Measurements from ENCODE around the gene SOCS6. TPM values are rescaled to one million over a fixed set of nuclear protein-coding genes. Genes with fewer than 3 reads are reported as not detected.
A peak's percentile ranks its signal among the peaks of the same experiment; 100 is the strongest.

Gene SOCS6
- total RNA-seq, 4 donors from 2014 or later = 38.8 to 60.1 (median 41.1) TPM

- no peak overlapping the region for H3K4me3 ChIP-seq
- no peak for DNase-seq
Measured at GRCh38 chr18:70371908-70372307, 83.1 kb downstream of the SOCS6 start.

DNA sequence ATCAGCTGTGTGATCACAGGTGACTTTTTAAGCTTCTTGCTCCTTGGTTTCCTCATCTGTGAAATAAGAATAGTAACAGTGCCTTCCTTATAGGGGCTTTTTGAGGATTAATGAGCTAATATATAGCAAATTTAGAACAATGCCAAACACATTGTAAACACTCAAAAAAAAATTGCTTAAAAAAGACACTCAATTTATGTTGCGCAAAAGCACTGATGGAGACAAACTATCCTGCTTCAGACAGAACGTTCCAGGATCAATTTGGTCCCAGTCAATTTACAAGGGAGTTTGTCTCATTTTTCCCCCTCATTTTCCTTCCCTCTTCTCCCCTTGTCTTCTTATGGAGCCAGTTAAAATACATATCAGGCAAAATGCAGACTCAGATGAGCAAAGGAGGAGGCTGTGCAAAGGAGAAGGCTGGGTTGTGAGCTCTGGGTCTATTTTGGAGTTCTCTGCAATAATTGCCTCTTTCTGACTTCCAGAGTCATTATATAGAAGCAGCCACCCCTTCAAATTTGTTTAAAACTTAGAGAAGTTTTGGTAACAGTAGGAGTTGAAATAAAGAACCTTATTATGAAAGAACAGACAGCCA lies 83.7 kb downstream of the SOCS6 start:
- Histone ChIP-seq H3K27ac (peak overlapping the region in 2 of 4 donors; percentile 24 to 70), H3K36me3 (no peaks in the 10 kb centered on the region), H3K27me3 (no peaks in the 10 kb centered on the region), H3K9me3 (no peaks in the 10 kb centered on the region), H3K4me1 (peaks cover 0 to 22% (median 2%) of the 10 kb centered on the region in 4 donors), H3K4me3 (no peak overlapping the region)
- DNase-seq = no peak
- TF ChIP-seq CTCF (IDR thresholded peaks at IDR 0.05) (no peak), POLR2A (IDR thresholded peaks at IDR 0.05) (no peak)

More at GRCh38 chr18:70371908-70372307, 83.1 kb downstream of the SOCS6 start:
- no peaks in the 10 kb centered on the region for H3K9me3 ChIP-seq
- H3K4me1 ChIP-seq = peaks cover 0 to 17% (median 0%) of the 10 kb centered on the region in 4 donors
- H3K27ac ChIP-seq = peak overlapping the region in 1 of 4 donors; percentile 24
- TF ChIP-seq CTCF (IDR thresholded peaks at IDR 0.05) (no peak), POLR2A (IDR thresholded peaks at IDR 0.05) (no peak)
- no peaks in the 10 kb centered on the region for H3K36me3 ChIP-seq
- no peaks in the 10 kb centered on the region for H3K27me3 ChIP-seq

- no peaks in the 10 kb centered on the region for H3K27me3 ChIP-seq
- peak overlapping the region in 2 of 4 donors; percentile 24 to 70 for H3K27ac ChIP-seq
- H3K36me3 ChIP-seq = no peaks in the 10 kb centered on the region
- peak in 1 of 3 donors; percentile 59 for DNase-seq
- peaks cover 0 to 27% (median 2%) of the 10 kb centered on the region in 4 donors for H3K4me1 ChIP-seq
- H3K4me3 ChIP-seq = no peak overlapping the region
- H3K9me3 ChIP-seq = no peaks in the 10 kb centered on the region
- TF ChIP-seq CTCF (IDR thresholded peaks at IDR 0.05) = no peak
- peak in 1 of 2 donors; percentile 17 for TF ChIP-seq POLR2A (IDR thresholded peaks at IDR 0.05)
Measured at GRCh38 chr18:70373042-70373519, 84.2 kb downstream of the SOCS6 start.

- Histone ChIP-seq H3K36me3 (no peaks in the 10 kb centered on the region), H3K4me1 (peaks cover 0 to 32% (median 2%) of the 10 kb centered on the region in 4 donors), H3K27ac (peak overlapping the region in 1 of 4 donors; percentile 70), H3K27me3 (no peaks in the 10 kb centered on the region), H3K9me3 (no peaks in the 10 kb centered on the region), H3K4me3 (no peak overlapping the region)
- TF ChIP-seq CTCF (IDR thresholded peaks at IDR 0.05) (no peak), POLR2A (IDR thresholded peaks at IDR 0.05) (no peak)
- DNase-seq = no peak
Measured at GRCh38 chr18:70374154-70374553, 85.3 kb downstream of the SOCS6 start.

DNA sequence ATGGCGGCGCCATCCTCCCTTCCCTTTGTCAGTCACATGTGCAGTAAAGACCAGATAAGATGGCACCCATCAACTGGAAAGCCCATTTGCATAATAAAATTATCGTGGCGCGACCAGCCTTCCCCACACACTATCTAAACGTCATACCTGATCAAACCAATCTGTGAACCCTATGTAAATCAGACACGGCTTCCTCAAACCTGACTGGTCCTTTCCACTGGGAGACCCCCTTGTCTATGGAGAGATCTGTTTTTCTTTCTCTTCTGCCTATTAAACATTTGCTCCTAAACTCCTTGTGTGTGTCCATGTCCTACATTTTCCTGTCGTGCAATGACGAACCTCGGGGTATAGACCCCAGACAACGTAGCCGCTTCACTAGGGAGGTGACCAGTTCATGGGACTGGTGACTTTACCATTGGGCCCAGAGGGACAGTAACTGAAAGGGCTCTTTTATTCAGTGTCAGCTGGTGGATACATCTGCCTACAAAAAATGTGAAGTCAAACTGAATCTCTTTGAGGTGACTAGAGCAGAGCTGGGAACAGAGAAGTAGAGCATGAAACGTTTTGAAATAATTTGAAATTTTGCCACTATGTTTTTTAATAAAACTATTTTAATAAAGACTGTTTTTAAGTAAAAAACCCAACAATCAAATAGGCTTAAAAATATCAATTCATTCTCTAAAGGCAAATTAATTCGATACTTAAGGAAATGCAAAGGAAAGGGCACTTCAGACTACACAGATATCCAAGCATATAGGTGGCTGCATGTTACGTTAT lies 87.5 kb downstream of the SOCS6 start:
- no peak for DNase-seq
- peak overlapping the region in 3 of 4 donors; percentile 61 to 92 (median 80) for H3K27ac ChIP-seq
- no peaks in the 10 kb centered on the region for H3K9me3 ChIP-seq
- H3K36me3 ChIP-seq = no peaks in the 10 kb centered on the region
- H3K4me3 ChIP-seq = no peak overlapping the region
- TF ChIP-seq POLR2A (IDR thresholded peaks at IDR 0.05) (no peak), CTCF (IDR thresholded peaks at IDR 0.05) (no peak)
- no peaks in the 10 kb centered on the region for H3K27me3 ChIP-seq
- peaks cover 0 to 21% (median 2%) of the 10 kb centered on the region in 4 donors for H3K4me1 ChIP-seq
